GM12864 (cell line): ENCODE measurements around the gene TMEM258.
A peak's percentile ranks its signal among the peaks of the same experiment; 100 is the strongest.

ENCODE experiments used
- DNase-seq: peaks from one replicate; pipeline ENCODE4 v3.0.0-alpha.2; 2011; ENCODE audit warnings: low read depth
- H3K4me3 ChIP-seq: 2 replicates; pipeline ENCODE4 v1.5.1; 2011; ENCODE audit warnings: mild to moderate bottlenecking, low read depth, low read length, control low read depth
- CTCF ChIP-seq: IDR thresholded peaks from 2 replicates; pipeline ENCODE4 v1.5.1; 2011; ENCODE audit warnings: low read depth, mild to moderate bottlenecking, moderate library complexity, low read length, control low read depth, inconsistent platforms; ENCODE audit errors: missing control alignments

The TMEM258 gene

GRCh38 chr11:61752117-61752924 lies 40.1 kb downstream of the TMEM258 start, which contains the start of gene MYRF:
Gene MYRF (plus strand): TSS chr11:61752636. CDS start chr11:61752745, 109 bp downstream.
- TF ChIP-seq CTCF, result peak; percentile 56
- no peak for DNase-seq
- H3K4me3 ChIP-seq, result no peak within 1 kb of the TSS; the same call in 1 of the 2 replicates

- no peak overlapping the region for H3K4me3 ChIP-seq
- no peak for TF ChIP-seq CTCF
These were observed 41.0 kb downstream of the TMEM258 start for GRCh38 chr11:61751384-61751783.

GRCh38 chr11:61750631-61751273 lies 41.6 kb downstream of the TMEM258 start:
- H3K4me3 ChIP-seq, result no peak overlapping the region
- DNase-seq, result no peak
- TF ChIP-seq CTCF, result no peak

More at GRCh38 chr11:61751384-61751783, 41.0 kb downstream of the TMEM258 start:
- no peak for DNase-seq

GRCh38 chr11:61749591-61750217 lies 42.7 kb downstream of the TMEM258 start:
- DNase-seq, result no peak
- no peak for TF ChIP-seq CTCF
- no peak overlapping the region for H3K4me3 ChIP-seq

- no peak overlapping the region for H3K4me3 ChIP-seq
- TF ChIP-seq CTCF, result no peak
- no peak for DNase-seq
These were observed 44.5 kb downstream of the TMEM258 start for GRCh38 chr11:61747967-61748285.

GRCh38 chr11:61747192-61747966 lies 45.0 kb downstream of the TMEM258 start:
- DNase-seq, result no peak
- no peak overlapping the region for H3K4me3 ChIP-seq

More at GRCh38 chr11:61747192-61747966, 45.0 kb downstream of the TMEM258 start:
- TF ChIP-seq CTCF, result peak; percentile 94
